Activated naive CD8-positive, alpha-beta T cell treated with anti-CD3 and anti-CD28 coated beads, Interleukin-2, amount 10 ng/mL, durations not matched to agents 7 days and 5 days (primary cell): Measurements from ENCODE around the gene SHANK2. TPM values are rescaled to one million over a fixed set of nuclear protein-coding genes. Genes with fewer than 3 reads are reported as not detected.

Experiments used
- ATAC-seq: fragments of 150-1000 bp; cut with Tn5 transposase; one replicate; pipeline ENCODE4 v1.10.0; 2021; ENCODE audit warnings: low read depth, moderate library complexity
- POLR2A ChIA-PET: fragments of 350-600 bp; sonication (Branson Sonifier 250); formaldehyde crosslinking; loops from one replicate; lab custom pipeline; 2021; ENCODE audit warnings: antibody characterized with exemption; lab: Charles Lee
- DNase-seq: peaks from one replicate; pipeline ENCODE4 v3.0.0; 2021
- H3K27ac Mint-ChIP-seq: one replicate; pipeline ENCODE4 v1.8.0; 2022; ENCODE audit warnings: mild to moderate bottlenecking, mixed read lengths
- H3K27me3 Mint-ChIP-seq: one replicate; pipeline ENCODE4 v1.8.0; 2022; ENCODE audit warnings: mild to moderate bottlenecking, moderate library complexity, mixed read lengths
- H3K36me3 Mint-ChIP-seq: one replicate; pipeline ENCODE4 v1.8.0; 2021; ENCODE audit warnings: mild to moderate bottlenecking, mixed read lengths
- H3K4me1 Mint-ChIP-seq: one replicate; pipeline ENCODE4 v1.8.0; 2021; ENCODE audit warnings: mixed read lengths
- H3K4me3 Mint-ChIP-seq: one replicate; pipeline ENCODE4 v1.8.0; 2022; ENCODE audit warnings: mild to moderate bottlenecking, moderate library complexity, mixed read lengths
- H3K9me3 Mint-ChIP-seq: one replicate; pipeline ENCODE4 v1.8.0; 2021; ENCODE audit warnings: mixed read lengths
- total RNA-seq, 2 experiments: library from RNA; stranded (reverse); gene quantifications; one replicate each; pipeline ENCODE4 v1.2.3, GENCODE V29; 2021

SHANK2 gene
- total RNA-seq, 2 experiments from 2014 or later = not detected

- Mint-ChIP-seq H3K36me3 (no peaks in the 10 kb centered on the region), H3K4me3 (no peak overlapping the region), H3K27ac (no peak overlapping the region), H3K4me1 (peaks cover 4% of the 10 kb centered on the region), H3K9me3 (no peaks in the 10 kb centered on the region), H3K27me3 (peaks cover 33% of the 10 kb centered on the region)
- DNase-seq (no peak), ATAC-seq (no peak)
- POLR2A ChIA-PET = no interaction called here
These were observed 6.6 kb downstream of the SHANK2 start for GRCh38 chr11:71245601-71246391.

GRCh38 chr11:71244116-71244810 is 8.1 kb downstream of the SHANK2 start:
- H3K4me1 Mint-ChIP-seq = peaks cover 4% of the 10 kb centered on the region
- POLR2A ChIA-PET = no interaction called here
- no peak for ATAC-seq
- no peak for DNase-seq
- H3K36me3 Mint-ChIP-seq = no peaks in the 10 kb centered on the region
- H3K27ac Mint-ChIP-seq = no peak overlapping the region
- H3K4me3 Mint-ChIP-seq = no peak overlapping the region
- H3K9me3 Mint-ChIP-seq = no peaks in the 10 kb centered on the region
- H3K27me3 Mint-ChIP-seq = peaks cover 24% of the 10 kb centered on the region

GRCh38 chr11:71242391-71242790 is 10.0 kb downstream of the SHANK2 start:
- no peak for ATAC-seq
- POLR2A ChIA-PET = no interaction called here

GRCh38 chr11:71241721-71242259 is 10.6 kb downstream of the SHANK2 start:
- Mint-ChIP-seq H3K27ac (no peak overlapping the region), H3K36me3 (no peaks in the 10 kb centered on the region), H3K4me1 (peaks cover 4% of the 10 kb centered on the region), H3K9me3 (no peaks in the 10 kb centered on the region), H3K4me3 (no peak overlapping the region), H3K27me3 (peaks cover 12% of the 10 kb centered on the region)
- DNase-seq (no peak), ATAC-seq (no peak)
- POLR2A ChIA-PET = no interaction called here

More at GRCh38 chr11:71242391-71242790, 10.0 kb downstream of the SHANK2 start:
- Mint-ChIP-seq H3K4me1 (peaks cover 4% of the 10 kb centered on the region), H3K27me3 (peaks cover 14% of the 10 kb centered on the region), H3K36me3 (no peaks in the 10 kb centered on the region), H3K9me3 (no peaks in the 10 kb centered on the region), H3K4me3 (no peak overlapping the region), H3K27ac (no peak overlapping the region)
- no peak for DNase-seq

GRCh38 chr11:71240865-71241691 is 11.3 kb downstream of the SHANK2 start:
- H3K9me3 Mint-ChIP-seq = no peaks in the 10 kb centered on the region
- H3K27ac Mint-ChIP-seq = no peak overlapping the region
- no peak for ATAC-seq
- peaks cover 12% of the 10 kb centered on the region for H3K27me3 Mint-ChIP-seq
- no peak for DNase-seq
- H3K4me1 Mint-ChIP-seq = peaks cover 4% of the 10 kb centered on the region
- H3K4me3 Mint-ChIP-seq = no peak overlapping the region
- POLR2A ChIA-PET = no interaction called here
- no peaks in the 10 kb centered on the region for H3K36me3 Mint-ChIP-seq

- DNase-seq = no peak
- H3K4me3 Mint-ChIP-seq = no peak overlapping the region
- H3K27ac Mint-ChIP-seq = no peak overlapping the region
- peaks cover 12% of the 10 kb centered on the region for H3K27me3 Mint-ChIP-seq
- POLR2A ChIA-PET = no interaction called here
- no peak for ATAC-seq
- H3K4me1 Mint-ChIP-seq = peaks cover 4% of the 10 kb centered on the region
- no peaks in the 10 kb centered on the region for H3K36me3 Mint-ChIP-seq
- no peaks in the 10 kb centered on the region for H3K9me3 Mint-ChIP-seq
These were observed 12.2 kb downstream of the SHANK2 start for GRCh38 chr11:71240061-71240690.

GRCh38 chr11:71239581-71239980 is 12.8 kb downstream of the SHANK2 start:
- no peak for ATAC-seq
- H3K4me3 Mint-ChIP-seq = no peak overlapping the region

GRCh38 chr11:71238941-71239340 is 13.4 kb downstream of the SHANK2 start:
- H3K9me3 Mint-ChIP-seq = no peaks in the 10 kb centered on the region
- POLR2A ChIA-PET = no interaction called here
- H3K4me1 Mint-ChIP-seq = peaks cover 4% of the 10 kb centered on the region
- ATAC-seq (no peak), DNase-seq (no peak)
- H3K36me3 Mint-ChIP-seq = no peaks in the 10 kb centered on the region
- H3K4me3 Mint-ChIP-seq = no peak overlapping the region
- H3K27me3 Mint-ChIP-seq = peaks cover 12% of the 10 kb centered on the region
- H3K27ac Mint-ChIP-seq = no peak overlapping the region

More at GRCh38 chr11:71239581-71239980, 12.8 kb downstream of the SHANK2 start:
- Mint-ChIP-seq H3K4me1 (peaks cover 4% of the 10 kb centered on the region), H3K9me3 (no peaks in the 10 kb centered on the region), H3K27me3 (peaks cover 12% of the 10 kb centered on the region), H3K36me3 (no peaks in the 10 kb centered on the region), H3K27ac (no peak overlapping the region)
- DNase-seq = no peak
- POLR2A ChIA-PET = no interaction called here

GRCh38 chr11:71238285-71238875 is 14.0 kb downstream of the SHANK2 start:
- DNase-seq (no peak), ATAC-seq (no peak)
- H3K36me3 Mint-ChIP-seq = no peaks in the 10 kb centered on the region
- H3K9me3 Mint-ChIP-seq = no peaks in the 10 kb centered on the region
- peaks cover 12% of the 10 kb centered on the region for H3K27me3 Mint-ChIP-seq
- H3K4me3 Mint-ChIP-seq = no peak overlapping the region
- H3K4me1 Mint-ChIP-seq = peaks cover 4% of the 10 kb centered on the region
- no peak overlapping the region for H3K27ac Mint-ChIP-seq
- POLR2A ChIA-PET = no interaction called here

GRCh38 chr11:71237853-71238252 is 14.5 kb downstream of the SHANK2 start:
- Mint-ChIP-seq H3K4me3 (no peak overlapping the region), H3K27me3 (peaks cover 12% of the 10 kb centered on the region), H3K9me3 (no peaks in the 10 kb centered on the region), H3K36me3 (no peaks in the 10 kb centered on the region), H3K4me1 (peaks cover 4% of the 10 kb centered on the region), H3K27ac (no peak overlapping the region)
- POLR2A ChIA-PET = no interaction called here
- ATAC-seq (no peak), DNase-seq (no peak)

GRCh38 chr11:71236836-71237475 is 15.4 kb downstream of the SHANK2 start:
- H3K4me3 Mint-ChIP-seq = no peak overlapping the region
- H3K36me3 Mint-ChIP-seq = no peaks in the 10 kb centered on the region
- no peak overlapping the region for H3K27ac Mint-ChIP-seq
- DNase-seq = no peak
- no peak for ATAC-seq
- POLR2A ChIA-PET = no interaction called here
- H3K4me1 Mint-ChIP-seq = peaks cover 4% of the 10 kb centered on the region
- H3K27me3 Mint-ChIP-seq = peaks cover 9% of the 10 kb centered on the region
- H3K9me3 Mint-ChIP-seq = no peaks in the 10 kb centered on the region

GRCh38 chr11:71235719-71236118 is 16.7 kb downstream of the SHANK2 start:
- H3K27ac Mint-ChIP-seq = no peak overlapping the region
- no peaks in the 10 kb centered on the region for H3K9me3 Mint-ChIP-seq
- no peaks in the 10 kb centered on the region for H3K4me1 Mint-ChIP-seq
- H3K36me3 Mint-ChIP-seq = no peaks in the 10 kb centered on the region
- no peak for DNase-seq
- ATAC-seq = no peak
- POLR2A ChIA-PET = no interaction called here
- H3K4me3 Mint-ChIP-seq = no peak overlapping the region
- peaks cover 4% of the 10 kb centered on the region for H3K27me3 Mint-ChIP-seq
